ENCODE results near the gene IHH.

IHH gene

DNA sequence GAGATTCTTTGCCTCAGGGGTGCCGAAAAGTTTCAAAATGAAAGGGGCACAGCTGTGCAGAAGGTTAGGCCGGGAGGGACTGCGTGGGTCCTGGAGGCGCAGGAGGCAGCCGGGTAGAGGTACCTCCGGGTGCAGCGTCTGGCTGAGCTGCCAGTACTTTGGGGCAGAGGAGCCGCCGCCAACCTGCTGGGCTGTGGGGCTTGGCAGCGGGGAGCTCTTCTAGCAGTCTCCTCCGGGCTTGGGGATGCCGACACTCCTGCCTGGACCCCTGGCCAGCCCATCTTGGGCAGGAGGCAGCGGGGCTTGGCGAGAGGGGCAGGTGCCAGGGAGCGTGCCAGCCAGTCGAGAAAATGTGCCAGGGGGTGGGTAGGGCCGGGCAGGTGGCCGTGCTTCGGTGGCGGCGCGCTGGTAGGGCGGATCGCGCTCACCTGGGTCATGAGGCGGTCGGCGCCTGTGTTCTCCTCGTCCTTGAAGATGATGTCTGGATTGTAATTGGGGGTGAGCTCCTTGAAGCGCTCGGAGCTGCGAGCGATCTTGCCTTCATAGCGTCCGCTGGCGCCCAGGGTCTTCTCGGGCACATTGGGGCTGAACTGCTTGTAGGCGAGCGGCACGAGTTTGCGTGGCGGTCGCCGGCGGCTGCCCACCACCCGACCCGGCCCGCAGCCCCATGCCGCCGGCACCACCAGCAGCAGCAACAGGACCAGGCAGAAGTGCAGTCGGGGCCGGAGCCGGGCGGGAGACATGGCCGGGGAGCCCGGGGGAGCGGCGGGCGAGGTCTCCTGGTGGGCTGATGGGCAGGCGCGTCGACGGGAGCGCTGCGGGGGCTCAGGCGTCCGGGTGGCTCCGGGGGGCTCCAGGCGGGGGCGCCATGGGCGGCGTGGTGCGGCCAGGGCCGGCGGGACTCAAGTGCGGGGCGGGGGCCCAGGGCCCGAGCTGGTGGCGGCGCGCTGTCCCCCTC lies 717 bp downstream of the IHH start:
- FAIRE-seq (no peak), DNase-seq (ENCODE audit: insufficient read length, low spot score) (no peak)

GRCh38 chr2:219059375-219059724 lies 1.4 kb downstream of the IHH start:
- DNase-seq (ENCODE audit: insufficient read length, low spot score) (no peak), FAIRE-seq (no peak)
- TF ChIP-seq PAX5 (IDR thresholded peaks at IDR 0.05; ENCODE audit: insufficient read depth, low read length, severe bottlenecking): no peak
- no peak for TF ChIP-seq POLR2AphosphoS5 (IDR thresholded peaks at IDR 0.05; ENCODE audit: low read depth, low read length)
- TF ChIP-seq POU2F2 (IDR thresholded peaks at IDR 0.05; ENCODE audit: low read depth, low read length): no peak
- no peak for TF ChIP-seq SPI1 (IDR thresholded peaks at IDR 0.05; ENCODE audit: low read depth, low read length)
- no peak for TF ChIP-seq TAF1 (IDR thresholded peaks at IDR 0.05; ENCODE audit: low read depth, low read length)
- TF ChIP-seq POLR2A (IDR thresholded peaks at IDR 0.05; ENCODE audit: low read depth, low read length): no peak

More for the DNA sequence above, 717 bp downstream of the IHH start:
- TF ChIP-seq SPI1 (IDR thresholded peaks at IDR 0.05; ENCODE audit: low read depth, low read length) (no peak), POU2F2 (IDR thresholded peaks at IDR 0.05; ENCODE audit: low read depth, low read length) (no peak), TAF1 (IDR thresholded peaks at IDR 0.05; ENCODE audit: low read depth, low read length) (no peak), PAX5 (IDR thresholded peaks at IDR 0.05; ENCODE audit: insufficient read depth, low read length, severe bottlenecking) (no peak), POLR2AphosphoS5 (IDR thresholded peaks at IDR 0.05; ENCODE audit: low read depth, low read length) (no peak), POLR2A (IDR thresholded peaks at IDR 0.05; ENCODE audit: low read depth, low read length) (no peak)

- DNase-seq (ENCODE audit: insufficient read length, low spot score) (peak; percentile 30), FAIRE-seq (no peak)
- TF ChIP-seq POLR2A (IDR thresholded peaks at IDR 0.05; ENCODE audit: low read depth, low read length) (no peak), TAF1 (IDR thresholded peaks at IDR 0.05; ENCODE audit: low read depth, low read length) (no peak), SPI1 (IDR thresholded peaks at IDR 0.05; ENCODE audit: low read depth, low read length) (no peak), PAX5 (IDR thresholded peaks at IDR 0.05; ENCODE audit: insufficient read depth, low read length, severe bottlenecking) (no peak), POLR2AphosphoS5 (IDR thresholded peaks at IDR 0.05; ENCODE audit: low read depth, low read length) (no peak), POU2F2 (IDR thresholded peaks at IDR 0.05; ENCODE audit: low read depth, low read length) (no peak)
These were observed 2.0 kb downstream of the IHH start for GRCh38 chr2:219058541-219059374.

- FAIRE-seq (peak; percentile 95), DNase-seq (ENCODE audit: insufficient read length, low spot score) (peak; percentile 93)
- TF ChIP-seq TAF1 (IDR thresholded peaks at IDR 0.05; ENCODE audit: low read depth, low read length): no peak
- TF ChIP-seq POLR2A (IDR thresholded peaks at IDR 0.05; ENCODE audit: low read depth, low read length): no peak
- TF ChIP-seq POLR2AphosphoS5 (IDR thresholded peaks at IDR 0.05; ENCODE audit: low read depth, low read length): no peak
- TF ChIP-seq SPI1 (IDR thresholded peaks at IDR 0.05; ENCODE audit: low read depth, low read length): no peak
- no peak for TF ChIP-seq PAX5 (IDR thresholded peaks at IDR 0.05; ENCODE audit: insufficient read depth, low read length, severe bottlenecking)
- no peak for TF ChIP-seq POU2F2 (IDR thresholded peaks at IDR 0.05; ENCODE audit: low read depth, low read length)
These were observed 2.8 kb downstream of the IHH start for GRCh38 chr2:219057709-219058540.

DNA sequence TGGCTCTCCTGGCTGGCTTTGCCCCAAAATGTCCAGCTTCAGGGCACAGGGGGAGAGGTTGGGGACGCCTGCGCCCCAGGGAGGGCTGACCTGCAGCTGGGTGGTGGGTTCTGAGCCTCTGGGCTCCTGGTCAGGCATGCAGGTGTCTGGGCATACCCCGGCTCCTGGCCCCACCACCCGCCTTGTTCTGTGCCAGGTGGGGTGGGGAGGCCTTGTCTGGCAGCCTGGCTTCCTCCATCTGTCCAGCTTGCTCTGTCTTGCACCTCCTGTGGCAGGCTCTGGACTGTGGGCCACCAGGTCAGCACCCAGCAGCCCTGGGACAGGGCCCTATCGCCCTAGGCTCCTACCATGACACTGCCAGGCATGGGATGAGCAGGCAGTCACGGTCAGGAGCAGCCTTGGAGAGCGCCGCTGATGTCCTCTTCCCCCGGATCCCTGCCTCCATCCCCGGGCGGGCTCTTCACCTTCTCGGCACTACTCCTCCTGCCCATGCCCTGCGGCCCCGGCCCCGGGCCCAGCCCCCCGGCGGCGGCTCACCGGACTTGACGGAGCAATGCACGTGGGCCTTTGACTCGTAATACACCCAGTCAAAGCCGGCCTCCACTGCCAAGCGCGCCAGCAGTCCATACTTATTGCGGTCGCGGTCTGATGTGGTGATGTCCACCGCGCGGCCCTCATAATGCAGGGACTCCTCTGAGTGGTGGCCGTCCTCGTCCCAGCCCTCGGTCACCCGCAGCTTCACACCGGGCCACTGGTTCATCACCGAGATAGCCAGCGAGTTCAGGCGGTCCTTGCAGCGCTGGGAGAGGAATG lies 3.6 kb downstream of the IHH start:
- DNase-seq (ENCODE audit: insufficient read length, low spot score) (no peak), FAIRE-seq (peak; percentile 16)
- no peak for TF ChIP-seq POU2F2 (IDR thresholded peaks at IDR 0.05; ENCODE audit: low read depth, low read length)
- no peak for TF ChIP-seq PAX5 (IDR thresholded peaks at IDR 0.05; ENCODE audit: insufficient read depth, low read length, severe bottlenecking)
- TF ChIP-seq TAF1 (IDR thresholded peaks at IDR 0.05; ENCODE audit: low read depth, low read length): no peak
- TF ChIP-seq POLR2AphosphoS5 (IDR thresholded peaks at IDR 0.05; ENCODE audit: low read depth, low read length): no peak
- TF ChIP-seq SPI1 (IDR thresholded peaks at IDR 0.05; ENCODE audit: low read depth, low read length): no peak
- TF ChIP-seq POLR2A (IDR thresholded peaks at IDR 0.05; ENCODE audit: low read depth, low read length): no peak

- TF ChIP-seq POLR2A (IDR thresholded peaks at IDR 0.05; ENCODE audit: low read depth, low read length): no peak
- TF ChIP-seq PAX5 (IDR thresholded peaks at IDR 0.05; ENCODE audit: insufficient read depth, low read length, severe bottlenecking): no peak
- DNase-seq (ENCODE audit: insufficient read length, low spot score) (no peak), FAIRE-seq (no peak)
These were observed 4.4 kb downstream of the IHH start for GRCh38 chr2:219056176-219056895.

- DNase-seq (ENCODE audit: insufficient read length, low spot score): no peak
- no peak for FAIRE-seq
- no peak for TF ChIP-seq POU2F2 (IDR thresholded peaks at IDR 0.05; ENCODE audit: low read depth, low read length)
- TF ChIP-seq TAF1 (IDR thresholded peaks at IDR 0.05; ENCODE audit: low read depth, low read length): no peak
- TF ChIP-seq POLR2A (IDR thresholded peaks at IDR 0.05; ENCODE audit: low read depth, low read length): no peak
- no peak for TF ChIP-seq PAX5 (IDR thresholded peaks at IDR 0.05; ENCODE audit: insufficient read depth, low read length, severe bottlenecking)
- no peak for TF ChIP-seq SPI1 (IDR thresholded peaks at IDR 0.05; ENCODE audit: low read depth, low read length)
- TF ChIP-seq POLR2AphosphoS5 (IDR thresholded peaks at IDR 0.05; ENCODE audit: low read depth, low read length): no peak
These were observed 5.5 kb downstream of the IHH start for GRCh38 chr2:219054956-219055903.
